ENCODE measurements around the gene UBE2I. TPM values are rescaled to one million over a fixed set of nuclear protein-coding genes. Genes with fewer than 3 reads are reported as not detected.

The UBE2I gene
- polyA plus RNA-seq, 2 of the 4 experiments (the other 2 are of a cell fraction): 170 to 208 TPM

- peaks cover 19% of the 10 kb centered on the region for H3K4me1 ChIP-seq
- DNase-seq (ENCODE audit: low read depth in 1 of 2, low spot score in 1 of 2) (no peak), FAIRE-seq (no peak), ATAC-seq (no peak)
- no peak overlapping the region for H3K4me2 ChIP-seq
- 91% methylated on average over 8 of the region's 15 CpGs for WGBS (ENCODE audit: missing lambda C conversion rate)
- H3K27ac ChIP-seq: no peak overlapping the region
- ChIA-PET CTCF (interaction anchor here (0.9 to 4.8 kb wide), 7 partner anchors 11 to 119 kb away, joined by 3 to 22 read pairs (median 8); no protein-coding TSS in a partner anchor), POLR2A (interaction anchor here (0.6 kb wide), 1 partner anchor 504 kb away, joined by 7 read pairs; no protein-coding TSS in a partner anchor)
- TF ChIP-seq MAX (IDR thresholded peaks at IDR 0.05) (no peak), RARB (CRISPR knock-in tag; IDR thresholded peaks at IDR 0.05) (no peak), CHD2 (IDR thresholded peaks at IDR 0.05; ENCODE audit: low read length, partially characterized antibody) (no peak), MYC (IDR thresholded peaks at IDR 0.05; ENCODE audit: borderline replicate concordance, low read length) (no peak), E2F6 (IDR thresholded peaks at IDR 0.05; ENCODE audit: borderline replicate concordance, low read depth) (no peak)
- no peaks in the 10 kb centered on the region for H3K9me3 ChIP-seq
- no peak overlapping the region for H3K4me3 ChIP-seq
Observed at GRCh38 chr16:1312903-1313302, 3.5 kb downstream of the UBE2I start.

- ATAC-seq (no peak), FAIRE-seq (no peak), DNase-seq (ENCODE audit: low read depth in 1 of 2, low spot score in 1 of 2) (no peak)
- Histone ChIP-seq H3K4me2 (no peak overlapping the region), H3K27ac (no peak overlapping the region), H3K4me1 (peaks cover 19% of the 10 kb centered on the region), H3K4me3 (no peak overlapping the region), H3K9me3 (no peaks in the 10 kb centered on the region)
- ChIA-PET POLR2A (no interaction called here), CTCF (interaction anchor here (1.5 to 4.8 kb wide), 3 partner anchors 12 to 49 kb away, joined by 3 to 22 read pairs (median 10); no protein-coding TSS in a partner anchor)
- WGBS (ENCODE audit: missing lambda C conversion rate): 92% methylated on average over 28 of the region's 38 CpGs
- TF ChIP-seq HEYL (CRISPR knock-in tag; IDR thresholded peaks at IDR 0.05) (no peak), NPAS2 (CRISPR knock-in tag; IDR thresholded peaks at IDR 0.05; ENCODE audit: borderline replicate concordance) (no peak), MAX (IDR thresholded peaks at IDR 0.05) (no peak), RAD21 (conservative IDR thresholded peaks at IDR 0.05 in 1 of 2, IDR thresholded peaks at IDR 0.05 in 1 of 2) (no peak), HMGXB4 (CRISPR knock-in tag; IDR thresholded peaks at IDR 0.05; ENCODE audit: borderline replicate concordance) (no peak), HES2 (IDR thresholded peaks at IDR 0.05) (no peak), KDM5A (IDR thresholded peaks at IDR 0.05) (no peak), HOXA7 (CRISPR knock-in tag; IDR thresholded peaks at IDR 0.05) (no peak), ZFP36 (IDR thresholded peaks at IDR 0.05; ENCODE audit: borderline replicate concordance, partially characterized antibody) (no peak), CEBPB (IDR thresholded peaks at IDR 0.05) (no peak), RFX5 (IDR thresholded peaks at IDR 0.05) (no peak), TP53 (CRISPR knock-in tag; IDR thresholded peaks at IDR 0.05) (no peak), E2F6 (IDR thresholded peaks at IDR 0.05; ENCODE audit: borderline replicate concordance, low read depth) (no peak), RCOR1 (IDR thresholded peaks at IDR 0.05; ENCODE audit: low read depth, low read length) (no peak), CBX8 (IDR thresholded peaks at IDR 0.05) (no peak)
Observed at GRCh38 chr16:1313721-1314369, 4.4 kb downstream of the UBE2I start.
